PFSK-1 (cell line): ENCODE results near the gene RPS27L.

Experiments used
- FOXP2 ChIP-seq: optimal IDR thresholded peaks from 2 replicates; pipeline ENCODE3; 2011; ENCODE audit warnings: borderline replicate concordance, control low read depth, inconsistent platforms; ENCODE audit not compliant: insufficient read depth; ENCODE audit errors: extremely low read length, extremely low read depth
- POLR2AphosphoS5 ChIP-seq: IDR thresholded peaks from 2 replicates; pipeline ENCODE4 v1.6.1; 2012; ENCODE audit warnings: low read depth, mild to moderate bottlenecking, control low read depth, low read length, moderate library complexity
- SIN3A ChIP-seq: IDR thresholded peaks from 2 replicates; pipeline ENCODE4 v1.6.1; 2012; ENCODE audit warnings: mild to moderate bottlenecking, low read length, moderate library complexity, borderline replicate concordance; ENCODE audit not compliant: insufficient read depth
- TAF1 ChIP-seq: IDR thresholded peaks from 2 replicates; pipeline ENCODE4 v1.6.1; 2012; ENCODE audit warnings: low read length, control low read depth, borderline replicate concordance; ENCODE audit not compliant: insufficient read depth
- TF ChIP-seq, protein P1 (sequence below), 2 experiments: IDR thresholded peaks; 2 replicates each; pipeline versions ENCODE4 v1.6.1 to v1.8.0; 2011 to 2012; ENCODE audit warnings: low read depth in 2 of 2, low read length in 2 of 2, control low read depth in 1 of 2, inconsistent platforms in 1 of 2, mild to moderate bottlenecking in 1 of 2, moderate library complexity in 1 of 2; ENCODE audit not compliant: insufficient read depth in 1 of 2

RPS27L gene

DNA sequence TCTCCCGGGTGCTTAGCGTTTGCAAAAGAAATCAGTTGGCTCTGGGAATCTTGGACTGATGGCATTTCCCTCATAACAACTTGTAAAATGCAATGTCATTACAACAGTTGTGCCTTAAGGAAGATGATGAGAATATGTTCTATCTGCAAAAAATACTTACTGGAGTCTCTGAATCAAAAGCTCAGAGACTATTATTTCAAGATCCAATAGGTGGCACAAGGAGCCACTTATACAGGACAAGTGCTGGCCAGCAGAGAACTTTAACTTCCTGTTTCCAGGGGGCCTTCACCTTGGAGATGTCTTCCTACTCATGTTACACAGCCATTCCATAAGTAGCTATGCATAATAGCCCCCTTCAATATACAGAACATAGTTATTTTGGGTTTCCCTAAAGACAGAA, 8.9 kb upstream of the RPS27L start:
- no peak for TF ChIP-seq SIN3A
- TF ChIP-seq POLR2AphosphoS5: no peak
- TF ChIP-seq FOXP2: no peak
- TF ChIP-seq TAF1: no peak
- TF ChIP-seq, protein P1, sequence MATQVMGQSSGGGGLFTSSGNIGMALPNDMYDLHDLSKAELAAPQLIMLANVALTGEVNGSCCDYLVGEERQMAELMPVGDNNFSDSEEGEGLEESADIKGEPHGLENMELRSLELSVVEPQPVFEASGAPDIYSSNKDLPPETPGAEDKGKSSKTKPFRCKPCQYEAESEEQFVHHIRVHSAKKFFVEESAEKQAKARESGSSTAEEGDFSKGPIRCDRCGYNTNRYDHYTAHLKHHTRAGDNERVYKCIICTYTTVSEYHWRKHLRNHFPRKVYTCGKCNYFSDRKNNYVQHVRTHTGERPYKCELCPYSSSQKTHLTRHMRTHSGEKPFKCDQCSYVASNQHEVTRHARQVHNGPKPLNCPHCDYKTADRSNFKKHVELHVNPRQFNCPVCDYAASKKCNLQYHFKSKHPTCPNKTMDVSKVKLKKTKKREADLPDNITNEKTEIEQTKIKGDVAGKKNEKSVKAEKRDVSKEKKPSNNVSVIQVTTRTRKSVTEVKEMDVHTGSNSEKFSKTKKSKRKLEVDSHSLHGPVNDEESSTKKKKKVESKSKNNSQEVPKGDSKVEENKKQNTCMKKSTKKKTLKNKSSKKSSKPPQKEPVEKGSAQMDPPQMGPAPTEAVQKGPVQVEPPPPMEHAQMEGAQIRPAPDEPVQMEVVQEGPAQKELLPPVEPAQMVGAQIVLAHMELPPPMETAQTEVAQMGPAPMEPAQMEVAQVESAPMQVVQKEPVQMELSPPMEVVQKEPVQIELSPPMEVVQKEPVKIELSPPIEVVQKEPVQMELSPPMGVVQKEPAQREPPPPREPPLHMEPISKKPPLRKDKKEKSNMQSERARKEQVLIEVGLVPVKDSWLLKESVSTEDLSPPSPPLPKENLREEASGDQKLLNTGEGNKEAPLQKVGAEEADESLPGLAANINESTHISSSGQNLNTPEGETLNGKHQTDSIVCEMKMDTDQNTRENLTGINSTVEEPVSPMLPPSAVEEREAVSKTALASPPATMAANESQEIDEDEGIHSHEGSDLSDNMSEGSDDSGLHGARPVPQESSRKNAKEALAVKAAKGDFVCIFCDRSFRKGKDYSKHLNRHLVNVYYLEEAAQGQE (IDR thresholded peaks at IDR 0.05; ENCODE audit: insufficient read depth in 1 of 2, low read depth in 2 of 2, low read length in 2 of 2): no peak

DNA sequence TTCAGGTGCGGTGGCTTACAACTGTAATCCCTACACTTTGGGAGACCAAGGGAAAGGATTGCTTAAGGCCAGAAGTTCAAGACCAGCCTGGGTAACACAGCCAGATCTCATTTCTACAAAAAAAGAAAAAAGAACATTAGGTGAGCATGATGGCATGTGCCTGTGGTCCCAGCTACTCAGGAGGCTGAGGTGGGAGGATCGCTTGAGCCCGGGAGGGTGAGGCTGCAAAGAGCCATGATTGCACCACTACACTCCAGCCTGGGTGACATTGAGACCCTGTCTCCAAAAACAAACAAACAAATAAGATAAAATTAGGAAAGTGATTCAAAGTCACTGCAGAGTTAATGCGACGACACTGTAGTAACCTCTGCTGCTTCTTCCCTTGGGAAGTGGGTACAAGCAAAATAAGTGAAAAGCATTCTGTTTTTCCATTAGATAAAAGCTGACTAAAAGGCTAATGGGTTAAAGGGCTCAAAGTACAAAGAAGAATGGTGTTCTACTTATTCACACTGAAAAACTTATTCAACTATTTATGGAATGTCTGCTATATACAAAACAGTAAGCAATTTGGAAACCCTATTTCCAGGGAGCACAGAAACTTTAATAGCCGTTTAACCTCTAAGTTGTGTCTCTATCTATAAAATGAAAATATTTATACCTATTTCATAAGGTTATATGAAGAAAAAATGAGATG, 8.0 kb upstream of the RPS27L start:
- no peak for TF ChIP-seq POLR2AphosphoS5

DNA sequence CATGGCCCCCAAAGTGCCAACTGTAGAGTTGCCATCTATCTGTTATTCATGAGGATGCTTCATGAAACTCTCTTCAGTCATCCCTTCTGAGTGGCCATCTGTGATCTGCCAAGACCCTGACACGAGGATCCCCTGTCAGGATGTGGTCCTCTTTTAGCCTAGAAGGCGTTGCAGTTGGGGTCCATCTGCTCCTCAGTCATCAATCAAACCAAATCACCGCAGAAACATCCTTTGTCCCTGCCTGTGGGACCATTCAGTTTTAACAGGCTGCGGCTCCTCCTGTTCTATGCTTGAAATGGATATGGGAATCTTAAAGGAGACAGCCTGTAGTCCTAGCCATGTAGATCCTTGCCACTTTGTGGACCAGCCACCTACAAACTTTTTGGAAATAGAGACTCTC, 5.9 kb upstream of the RPS27L start:
- TF ChIP-seq, protein P1 (IDR thresholded peaks at IDR 0.05; ENCODE audit: insufficient read depth in 1 of 2, low read depth in 2 of 2, low read length in 2 of 2): no peak
- no peak for TF ChIP-seq POLR2AphosphoS5
- no peak for TF ChIP-seq SIN3A
- no peak for TF ChIP-seq TAF1
- no peak for TF ChIP-seq FOXP2

DNA sequence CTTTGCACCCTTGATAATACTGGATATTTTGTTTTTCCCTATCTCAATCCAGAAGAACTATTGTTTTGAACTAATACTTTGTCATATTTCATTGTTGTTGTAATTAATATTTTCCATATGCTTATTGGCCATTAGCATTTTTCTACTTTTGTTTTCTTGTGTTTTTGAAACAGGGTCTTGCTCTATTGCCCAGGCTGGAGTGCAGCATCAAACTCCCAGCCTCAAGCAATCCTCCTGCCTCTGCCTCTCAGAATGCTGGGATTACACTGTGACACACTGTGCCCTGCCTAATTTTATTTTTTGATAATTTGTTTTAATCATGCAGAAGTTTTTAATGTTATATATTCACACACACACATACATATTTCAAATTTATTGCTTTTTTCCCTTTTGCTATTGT, 3.4 kb upstream of the RPS27L start:
- TF ChIP-seq, protein P1 (IDR thresholded peaks at IDR 0.05; ENCODE audit: insufficient read depth in 1 of 2, low read depth in 2 of 2, low read length in 2 of 2): no peak
- TF ChIP-seq POLR2AphosphoS5 (no peak), SIN3A (no peak), TAF1 (no peak), FOXP2 (no peak)

DNA sequence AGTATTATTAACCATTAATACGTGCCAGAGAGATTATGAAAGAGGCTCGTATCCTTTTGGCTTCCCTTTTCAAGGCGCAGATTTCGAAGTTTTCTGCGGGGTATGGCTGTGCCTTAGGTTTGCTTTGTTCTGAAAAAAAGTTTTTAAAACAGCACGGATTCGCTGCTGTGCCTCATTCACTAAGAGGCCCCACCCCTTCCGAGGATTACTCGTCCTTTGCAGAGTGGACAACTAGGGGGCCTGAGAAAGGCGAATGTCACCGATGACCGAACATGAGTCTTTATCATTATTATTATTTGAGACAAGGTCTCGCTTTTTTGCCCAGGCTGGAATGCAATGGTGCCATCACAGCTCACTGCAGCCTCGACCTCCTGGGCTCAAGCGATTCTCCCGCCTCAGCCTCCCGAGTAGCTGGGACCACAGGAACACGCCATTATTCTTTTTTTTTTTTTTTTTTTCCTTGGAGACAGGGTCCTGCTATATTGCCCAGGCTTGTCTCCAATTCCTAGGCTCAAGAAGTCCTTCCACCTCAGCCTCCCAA, 684 bp upstream of the RPS27L start:
- no peak for TF ChIP-seq FOXP2
- TF ChIP-seq TAF1: no peak
- TF ChIP-seq, protein P1 (IDR thresholded peaks at IDR 0.05; ENCODE audit: insufficient read depth in 1 of 2, low read depth in 2 of 2, low read length in 2 of 2): no peak
- no peak for TF ChIP-seq POLR2AphosphoS5
- TF ChIP-seq SIN3A: no peak
